Fibroblast of the aortic adventitia (primary cell): Measurements from ENCODE around the gene LURAP1L. TPM values are rescaled to one million over a fixed set of nuclear protein-coding genes. Genes with fewer than 3 reads are reported as not detected.

Experiments
- DNase-seq: peaks from one replicate; pipeline ENCODE4 v3.0.0-alpha.2; 2010; ENCODE audit warnings: low read depth
- H3K4me3 ChIP-seq: 2 replicates; pipeline ENCODE4 v1.5.1; 2011; ENCODE audit warnings: low read depth, mild to moderate bottlenecking, control low read depth, low read length, moderate library complexity
- CTCF ChIP-seq: IDR thresholded peaks from 2 replicates; pipeline ENCODE4 v1.5.1; 2011; ENCODE audit warnings: mild to moderate bottlenecking, low read length, control low read depth, inconsistent platforms; ENCODE audit not compliant: insufficient read depth
- total RNA-seq: library from RNA; depleted of rRNA; stranded (reverse); fragments of >200 nt; gene quantifications from 2 replicates; pipeline ENCODE4 v1.2.3, GENCODE V29; 2012; ENCODE audit warnings: low replicate concordance

Gene LURAP1L
- total RNA-seq, 1 donor: 47.5 TPM

GRCh38 chr9:12775679-12776512 is 1.1 kb downstream of the LURAP1L start:
- TF ChIP-seq CTCF: peak; percentile 55
- peak; percentile 92 for DNase-seq
- H3K4me3 ChIP-seq: peak overlapping the region; percentile 79

GRCh38 chr9:12776513-12777055 is 1.8 kb downstream of the LURAP1L start:
- TF ChIP-seq CTCF: no peak
- peak overlapping the region; percentile 79 for H3K4me3 ChIP-seq
- peak; percentile 68 for DNase-seq

- DNase-seq: peak; percentile 51
- TF ChIP-seq CTCF: no peak
- H3K4me3 ChIP-seq: peak overlapping the region; percentile 79
Measured at GRCh38 chr9:12777121-12778022, 2.6 kb downstream of the LURAP1L start.

GRCh38 chr9:12778389-12778788 is 3.6 kb downstream of the LURAP1L start:
- peak overlapping the region; percentile 79 for H3K4me3 ChIP-seq
- peak; percentile 40 for DNase-seq
- no peak for TF ChIP-seq CTCF

GRCh38 chr9:12781226-12781733 is 6.5 kb downstream of the LURAP1L start:
- TF ChIP-seq CTCF: no peak
- H3K4me3 ChIP-seq: peak overlapping the region; percentile 9
- no peak for DNase-seq

- no peak overlapping the region for H3K4me3 ChIP-seq
- DNase-seq: no peak
- no peak for TF ChIP-seq CTCF
Measured at GRCh38 chr9:12783767-12784460, 9.1 kb downstream of the LURAP1L start.
